ENCODE data around the gene EIF3L. TPM values are rescaled to one million over a fixed set of nuclear protein-coding genes. Genes with fewer than 3 reads are reported as not detected.

The EIF3L gene
- total and polyA plus RNA-seq, 2 experiments from 2014 or later: 206 to 346 TPM

DNA sequence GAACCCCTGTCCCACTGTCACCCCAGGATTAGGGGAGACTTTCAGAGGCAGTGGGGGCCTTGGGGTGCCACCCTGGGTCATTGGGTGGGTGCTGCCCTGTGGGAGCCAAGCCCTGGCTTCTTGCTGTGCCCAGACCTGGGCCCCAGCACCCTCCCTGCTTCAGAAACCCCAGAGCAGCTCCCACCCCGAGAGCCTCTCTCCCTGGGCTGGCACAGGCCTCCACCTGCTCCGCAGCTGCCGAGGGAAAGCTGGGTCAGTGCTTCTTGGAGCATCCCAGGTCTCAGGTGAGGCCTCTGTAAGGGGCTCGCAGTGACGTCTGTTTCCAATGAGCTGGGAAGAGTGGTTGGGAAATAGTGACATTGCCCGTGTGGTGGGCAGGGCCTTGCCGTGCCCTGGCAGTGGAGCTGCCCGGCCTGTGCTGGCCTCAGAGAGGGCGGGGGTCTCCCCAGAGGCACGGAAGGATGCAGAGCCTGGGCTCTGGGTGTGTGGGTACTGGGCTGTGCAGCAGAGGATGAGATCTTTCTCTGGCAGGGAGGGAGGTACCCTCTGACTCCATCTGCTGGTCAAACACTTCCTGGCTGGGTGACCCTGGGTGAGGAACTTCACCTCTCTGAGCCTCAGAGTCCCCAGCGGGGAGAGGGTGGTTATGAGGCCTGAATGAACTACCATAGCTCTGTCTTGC lies 81.2 kb downstream of the EIF3L start:
- Histone ChIP-seq H3F3A (ENCODE audit: insufficient read depth) (peaks cover 25% of the 10 kb centered on the region), H3K27ac (no peak overlapping the region), H3K9ac (no peak overlapping the region), H3K9me3 (ENCODE audit: low read depth) (no peaks in the 10 kb centered on the region), H2AFZ (no peak overlapping the region), H3K9me2 (ENCODE audit: insufficient read depth) (no peaks in the 10 kb centered on the region), H3K4me2 (ENCODE audit: unreplicated experiment) (no peak overlapping the region), H3K27me3 (replicated peaks; ENCODE audit: insufficient read depth) (no peaks in the 10 kb centered on the region), H3K4me3 (no peak overlapping the region), H4K20me1 (ENCODE audit: insufficient read depth) (no peaks in the 10 kb centered on the region), H3K4me1 (ENCODE audit: insufficient read depth) (peaks cover 10% of the 10 kb centered on the region), H3K79me2 (ENCODE audit: insufficient read depth) (0 out of 2 replicates have a peak, but pooled peaks cover 3% of the 10 kb centered on the region), H3K36me3 (ENCODE audit: low read depth) (peaks cover 4% of the 10 kb centered on the region; the same call in 1 of the 2 replicates)
- in situ Hi-C loops (cut with MboI): no loop called here
- WGBS, 2 experiments (ENCODE audit: low coverage in 1 of 2, low lambda C conversion rate in 2 of 2, missing lambda C conversion rate in 2 of 2): 53 to 61% methylated on average over 11 of the region's 11 CpGs
- peak; percentile 60 for DNase-seq
- no peak for TF ChIP-seq EZH2phosphoT487 (IDR thresholded peaks at IDR 0.05; ENCODE audit: insufficient read depth, low read depth)
- no peak for TF ChIP-seq EZH2 (IDR thresholded peaks at IDR 0.05; ENCODE audit: insufficient read depth, poor library complexity, severe bottlenecking)

- TF ChIP-seq EZH2 (IDR thresholded peaks at IDR 0.05; ENCODE audit: insufficient read depth, poor library complexity, severe bottlenecking) (no peak), EZH2phosphoT487 (IDR thresholded peaks at IDR 0.05; ENCODE audit: insufficient read depth, low read depth) (no peak)
- 57 to 61% methylated on average over 2 of the region's 2 CpGs for WGBS, 2 experiments (ENCODE audit: low coverage in 1 of 2, low lambda C conversion rate in 2 of 2, missing lambda C conversion rate in 2 of 2)
- H3K9me3 ChIP-seq (ENCODE audit: low read depth): no peaks in the 10 kb centered on the region
- H3K4me3 ChIP-seq: no peak overlapping the region
- H3K27me3 ChIP-seq (replicated peaks; ENCODE audit: insufficient read depth): no peaks in the 10 kb centered on the region
- no peak overlapping the region for H2AFZ ChIP-seq
- peaks cover 25% of the 10 kb centered on the region for H3F3A ChIP-seq (ENCODE audit: insufficient read depth)
- peaks cover 10% of the 10 kb centered on the region for H3K4me1 ChIP-seq (ENCODE audit: insufficient read depth)
- H3K9me2 ChIP-seq (ENCODE audit: insufficient read depth): no peaks in the 10 kb centered on the region
- H3K4me2 ChIP-seq (ENCODE audit: unreplicated experiment): no peak overlapping the region
- no peak for DNase-seq
- H3K79me2 ChIP-seq (ENCODE audit: insufficient read depth): 0 out of 2 replicates have a peak, but pooled peaks cover 3% of the 10 kb centered on the region
- no peak overlapping the region for H3K9ac ChIP-seq
- in situ Hi-C loops (cut with MboI): no loop called here
- H3K36me3 ChIP-seq (ENCODE audit: low read depth): peaks cover 4% of the 10 kb centered on the region; the same call in 1 of the 2 replicates
- no peaks in the 10 kb centered on the region for H4K20me1 ChIP-seq (ENCODE audit: insufficient read depth)
- no peak overlapping the region for H3K27ac ChIP-seq
These were observed 81.8 kb downstream of the EIF3L start for GRCh38 chr22:37930952-37931440.

DNA sequence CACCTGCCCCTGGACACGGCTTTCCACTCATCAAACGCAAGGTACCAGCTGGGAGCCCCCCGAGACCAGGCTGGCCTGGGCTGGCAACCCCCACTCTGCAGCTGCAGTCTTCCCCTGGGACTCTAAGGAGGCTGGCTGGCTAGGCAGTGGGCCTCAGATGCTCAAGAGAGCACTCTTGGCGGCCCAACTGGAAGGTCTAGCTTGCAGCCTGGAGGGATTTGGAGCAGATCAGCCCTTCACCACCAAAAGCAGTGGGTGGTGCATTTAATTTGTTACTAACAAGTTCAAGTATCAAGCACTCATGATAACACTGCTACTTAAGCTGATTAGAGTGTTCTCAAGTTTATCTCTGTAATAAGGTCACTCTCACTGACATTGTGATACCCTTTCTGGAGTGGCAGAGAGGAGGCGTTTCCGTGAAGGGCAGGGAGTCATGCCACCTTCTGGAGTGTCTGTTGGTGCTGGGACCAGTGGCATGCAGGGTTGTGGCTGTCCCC lies 82.7 kb downstream of the EIF3L start:
- TF ChIP-seq EZH2phosphoT487 (IDR thresholded peaks at IDR 0.05; ENCODE audit: insufficient read depth, low read depth) (no peak), EZH2 (IDR thresholded peaks at IDR 0.05; ENCODE audit: insufficient read depth, poor library complexity, severe bottlenecking) (no peak)
- Histone ChIP-seq H3F3A (ENCODE audit: insufficient read depth) (peaks cover 25% of the 10 kb centered on the region), H3K9me2 (ENCODE audit: insufficient read depth) (no peaks in the 10 kb centered on the region), H3K9ac (no peak overlapping the region), H3K9me3 (ENCODE audit: low read depth) (no peaks in the 10 kb centered on the region), H3K27ac (no peak overlapping the region), H3K36me3 (ENCODE audit: low read depth) (peaks cover 4% of the 10 kb centered on the region; the same call in 1 of the 2 replicates), H3K4me3 (no peak overlapping the region), H3K4me2 (ENCODE audit: unreplicated experiment) (no peak overlapping the region), H2AFZ (no peak overlapping the region), H4K20me1 (ENCODE audit: insufficient read depth) (no peaks in the 10 kb centered on the region), H3K27me3 (replicated peaks; ENCODE audit: insufficient read depth) (no peaks in the 10 kb centered on the region), H3K4me1 (ENCODE audit: insufficient read depth) (peaks cover 10% of the 10 kb centered on the region), H3K79me2 (ENCODE audit: insufficient read depth) (0 out of 2 replicates have a peak, but pooled peaks cover 3% of the 10 kb centered on the region)
- in situ Hi-C loops (cut with MboI): no loop called here
- 94 to 97% methylated on average over 6 of the region's 6 CpGs for WGBS, 2 experiments (ENCODE audit: low coverage in 1 of 2, low lambda C conversion rate in 2 of 2, missing lambda C conversion rate in 2 of 2)
- no peak for DNase-seq

GRCh38 chr22:37932401-37932800 lies 83.2 kb downstream of the EIF3L start:
- H4K20me1 ChIP-seq (ENCODE audit: insufficient read depth): no peaks in the 10 kb centered on the region
- no peak overlapping the region for H2AFZ ChIP-seq
- peaks cover 25% of the 10 kb centered on the region for H3F3A ChIP-seq (ENCODE audit: insufficient read depth)
- H3K9me3 ChIP-seq (ENCODE audit: low read depth): no peaks in the 10 kb centered on the region
- no peaks in the 10 kb centered on the region for H3K9me2 ChIP-seq (ENCODE audit: insufficient read depth)
- peaks cover 4% of the 10 kb centered on the region; the same call in 1 of the 2 replicates for H3K36me3 ChIP-seq (ENCODE audit: low read depth)
- no peaks in the 10 kb centered on the region for H3K27me3 ChIP-seq (replicated peaks; ENCODE audit: insufficient read depth)
- H3K9ac ChIP-seq: no peak overlapping the region
- no peak overlapping the region for H3K4me2 ChIP-seq (ENCODE audit: unreplicated experiment)
- no peak overlapping the region for H3K27ac ChIP-seq
- DNase-seq: no peak
- H3K4me1 ChIP-seq (ENCODE audit: insufficient read depth): peaks cover 10% of the 10 kb centered on the region
- H3K4me3 ChIP-seq: no peak overlapping the region
- TF ChIP-seq EZH2phosphoT487 (IDR thresholded peaks at IDR 0.05; ENCODE audit: insufficient read depth, low read depth) (no peak), EZH2 (IDR thresholded peaks at IDR 0.05; ENCODE audit: insufficient read depth, poor library complexity, severe bottlenecking) (no peak)
- 86 to 90% methylated on average over 9 to 10 of the region's 10 CpGs for WGBS, 2 experiments (ENCODE audit: low coverage in 1 of 2, low lambda C conversion rate in 2 of 2, missing lambda C conversion rate in 2 of 2)
- in situ Hi-C loops (cut with MboI): no loop called here
- H3K79me2 ChIP-seq (ENCODE audit: insufficient read depth): 0 out of 2 replicates have a peak, but pooled peaks cover 3% of the 10 kb centered on the region

All from GM23248 (cell line).